ENCODE data around the gene SRF.
A peak's percentile ranks its signal among the peaks of the same experiment; 100 is the strongest.

The SRF gene

DNA sequence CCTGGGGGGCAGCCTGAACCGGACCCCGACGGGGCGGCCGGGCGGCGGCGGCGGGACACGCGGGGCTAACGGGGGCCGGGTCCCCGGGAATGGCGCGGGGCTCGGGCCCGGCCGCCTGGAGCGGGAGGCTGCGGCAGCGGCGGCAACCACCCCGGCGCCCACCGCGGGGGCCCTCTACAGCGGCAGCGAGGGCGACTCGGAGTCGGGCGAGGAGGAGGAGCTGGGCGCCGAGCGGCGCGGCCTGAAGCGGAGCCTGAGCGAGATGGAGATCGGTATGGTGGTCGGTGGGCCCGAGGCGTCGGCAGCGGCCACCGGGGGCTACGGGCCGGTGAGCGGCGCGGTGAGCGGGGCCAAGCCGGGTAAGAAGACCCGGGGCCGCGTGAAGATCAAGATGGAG lies 636 bp downstream of the SRF start:
- H3K27ac ChIP-seq (replicated peaks; ENCODE audit: low read length) = no peak overlapping the region
- peak overlapping the region; percentile 76 for H3K4me2 ChIP-seq (ENCODE audit: insufficient read depth, low read length, poor library complexity, severe bottlenecking)
- peak overlapping the region; percentile 74 for H2AK5ac ChIP-seq (ENCODE audit: low read depth, low read length)
- peak overlapping the region; percentile 94 for H3K9ac ChIP-seq (ENCODE audit: low read depth, low read length, poor library complexity)
- peak overlapping the region; percentile 97 for H3K18ac ChIP-seq (ENCODE audit: low read length)
- peak overlapping the region; percentile 83 for H3K23ac ChIP-seq (ENCODE audit: low read depth, low read length, poor library complexity)
- peak overlapping the region; percentile 78 to 96 for H3K4me3 ChIP-seq (ENCODE audit: low read length in 2 of 2)
- peak overlapping the region; percentile 96 for H2BK5ac ChIP-seq (ENCODE audit: low read length)
- DNase-seq (ENCODE audit: low spot score) = no peak
- no peak overlapping the region for H4K91ac ChIP-seq (ENCODE audit: low read depth, low read length, poor library complexity)
- H2BK120ac ChIP-seq (ENCODE audit: low read depth, low read length) = peak overlapping the region; percentile 32
- no peak overlapping the region for H2BK12ac ChIP-seq (ENCODE audit: low read length)
- no peaks in the 10 kb centered on the region for H3K27me3 ChIP-seq (ENCODE audit: control insufficient read depth in 3 of 3, insufficient read depth in 3 of 3, low read depth in 1 of 3, low read length in 3 of 3)
- peaks cover 17 to 23% of the 10 kb centered on the region in 2 donors for H3K4me1 ChIP-seq (ENCODE audit: control insufficient read depth in 2 of 2, insufficient read depth in 1 of 2, low read depth in 1 of 2, low read length in 2 of 2)
- peaks cover 17 to 26% of the 10 kb centered on the region in 2 donors for H3K36me3 ChIP-seq (replicated peaks in 1 of 2; ENCODE audit: control insufficient read depth in 2 of 2, insufficient read depth in 2 of 2, low read length in 2 of 2)
- peak overlapping the region; percentile 33 for H2BK15ac ChIP-seq (ENCODE audit: low read length)
- peaks cover 0 to 2% of the 10 kb centered on the region in 2 donors for H3K9me3 ChIP-seq (replicated peaks in 1 of 2; ENCODE audit: control insufficient read depth in 2 of 2, insufficient read depth in 1 of 2, low read depth in 1 of 2, low read length in 2 of 2)
- no CpG with 5 or more reads among the region's 57 CpGs for WGBS, 2 donors (ENCODE audit: extremely low coverage in 2 of 2, insufficient read length in 2 of 2, insufficient replicate concordance in 1 of 2)
- H3K4ac ChIP-seq (ENCODE audit: low read length) = no peak overlapping the region
- H4K8ac ChIP-seq (ENCODE audit: low read depth, low read length) = no peak overlapping the region
- H3K79me1 ChIP-seq (ENCODE audit: low read depth, low read length) = peaks cover 18% of the 10 kb centered on the region
- H2AFZ ChIP-seq (ENCODE audit: low read length) = peak overlapping the region; percentile 78
- H3K14ac ChIP-seq (ENCODE audit: low read length) = peak overlapping the region; percentile 78

DNA sequence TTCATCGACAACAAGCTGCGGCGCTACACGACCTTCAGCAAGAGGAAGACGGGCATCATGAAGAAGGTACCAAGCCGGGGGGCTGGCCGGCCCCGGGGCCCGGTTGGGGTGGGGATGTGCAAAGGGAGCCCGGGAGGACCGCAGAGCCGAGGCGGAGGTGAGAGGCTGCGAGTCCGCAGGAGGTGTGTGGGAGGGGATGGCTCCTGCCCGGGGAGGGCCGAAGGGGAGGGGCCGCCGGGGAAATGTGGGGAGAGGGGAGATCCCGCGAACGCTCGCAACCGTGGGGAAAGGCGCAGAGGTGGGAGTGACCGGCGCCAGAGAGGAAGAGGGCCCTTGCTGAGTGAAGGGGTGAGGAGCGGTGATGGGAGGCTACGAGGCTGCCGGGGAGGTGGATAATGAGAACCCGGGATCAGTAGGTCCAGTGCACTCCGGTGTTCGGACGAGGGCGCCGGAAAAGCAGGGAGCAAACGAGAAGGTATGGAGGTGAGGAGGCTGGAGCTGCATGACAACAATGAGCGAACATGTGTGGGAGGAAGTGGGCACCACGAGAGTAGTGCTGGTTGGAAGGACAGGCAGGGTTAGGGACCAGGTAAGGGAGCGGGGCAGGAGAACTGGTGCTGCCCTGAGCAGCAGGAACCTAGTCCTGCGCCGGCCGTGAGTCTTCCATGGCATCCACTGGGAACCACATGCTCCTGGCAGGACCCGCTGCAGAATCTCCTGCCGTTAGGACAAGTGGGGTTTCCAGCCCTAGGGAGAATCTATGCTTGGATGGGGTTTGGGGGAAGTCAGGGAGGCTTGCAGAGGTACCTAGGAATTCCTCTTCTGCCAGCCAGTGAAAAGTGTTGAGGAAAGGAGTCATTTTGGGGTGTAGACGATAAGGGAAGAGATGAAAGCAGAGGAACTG lies 1.3 kb downstream of the SRF start:
- Histone ChIP-seq H3K27me3 (ENCODE audit: control insufficient read depth in 3 of 3, insufficient read depth in 3 of 3, low read depth in 1 of 3, low read length in 3 of 3) (no peaks in the 10 kb centered on the region), H2BK5ac (ENCODE audit: low read length) (peak overlapping the region; percentile 96), H3K4ac (ENCODE audit: low read length) (no peak overlapping the region), H4K91ac (ENCODE audit: low read depth, low read length, poor library complexity) (peak overlapping the region; percentile 27), H2AK5ac (ENCODE audit: low read depth, low read length) (peak overlapping the region; percentile 74), H3K27ac (replicated peaks; ENCODE audit: low read length) (no peak overlapping the region), H3K9ac (ENCODE audit: low read depth, low read length, poor library complexity) (peak overlapping the region; percentile 94), H3K9me3 (replicated peaks in 1 of 2; ENCODE audit: control insufficient read depth in 2 of 2, insufficient read depth in 1 of 2, low read depth in 1 of 2, low read length in 2 of 2) (peaks cover 0 to 2% of the 10 kb centered on the region in 2 donors), H3K23ac (ENCODE audit: low read depth, low read length, poor library complexity) (peak overlapping the region; percentile 83), H2BK12ac (ENCODE audit: low read length) (peak overlapping the region; percentile 68), H3K4me1 (ENCODE audit: control insufficient read depth in 2 of 2, insufficient read depth in 1 of 2, low read depth in 1 of 2, low read length in 2 of 2) (peaks cover 17 to 23% of the 10 kb centered on the region in 2 donors), H3K18ac (ENCODE audit: low read length) (peak overlapping the region; percentile 97), H3K36me3 (replicated peaks in 1 of 2; ENCODE audit: control insufficient read depth in 2 of 2, insufficient read depth in 2 of 2, low read length in 2 of 2) (peaks cover 17 to 31% of the 10 kb centered on the region in 2 donors), H2AFZ (ENCODE audit: low read length) (peak overlapping the region; percentile 78), H4K8ac (ENCODE audit: low read depth, low read length) (no peak overlapping the region), H3K79me1 (ENCODE audit: low read depth, low read length) (peaks cover 18% of the 10 kb centered on the region), H2BK120ac (ENCODE audit: low read depth, low read length) (peak overlapping the region; percentile 32), H3K4me3 (ENCODE audit: low read length in 2 of 2) (peak overlapping the region; percentile 78 to 96), H3K4me2 (ENCODE audit: insufficient read depth, low read length, poor library complexity, severe bottlenecking) (peak overlapping the region; percentile 76), H2BK15ac (ENCODE audit: low read length) (peak overlapping the region; percentile 33), H3K14ac (ENCODE audit: low read length) (peak overlapping the region; percentile 78)
- DNase-seq (ENCODE audit: low spot score) = peak; percentile 35
- WGBS, 2 donors (ENCODE audit: extremely low coverage in 2 of 2, insufficient read length in 2 of 2, insufficient replicate concordance in 1 of 2) = no CpG with 5 or more reads among the region's 46 CpGs

DNA sequence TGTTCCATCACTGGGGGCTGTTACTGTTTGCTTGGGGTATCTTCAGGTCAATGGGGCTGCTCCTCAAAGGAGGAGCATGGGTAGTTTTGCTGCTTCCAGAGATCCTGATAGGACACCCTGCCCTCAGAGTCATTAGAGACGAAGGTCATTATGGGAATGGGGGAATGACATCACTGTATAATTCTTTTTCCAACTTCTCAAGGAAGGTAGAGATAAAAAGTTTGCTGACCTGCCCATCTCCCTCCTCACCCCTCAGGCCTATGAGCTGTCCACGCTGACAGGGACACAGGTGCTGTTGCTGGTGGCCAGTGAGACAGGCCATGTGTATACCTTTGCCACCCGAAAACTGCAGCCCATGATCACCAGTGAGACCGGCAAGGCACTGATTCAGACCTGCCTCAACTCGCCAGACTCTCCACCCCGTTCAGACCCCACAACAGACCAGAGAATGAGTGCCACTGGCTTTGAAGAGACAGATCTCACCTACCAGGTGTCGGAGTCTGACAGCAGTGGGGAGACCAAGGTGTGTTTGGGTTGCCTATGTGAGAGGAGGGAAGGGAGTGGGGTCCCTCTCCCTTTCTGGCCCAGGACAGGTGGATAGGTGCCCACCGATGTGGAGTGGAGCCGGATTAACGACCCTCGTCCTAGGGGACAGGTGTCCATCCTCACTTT lies 2.7 kb downstream of the SRF start:
- H3K14ac ChIP-seq (ENCODE audit: low read length) = no peak overlapping the region
- peak overlapping the region; percentile 88 for H3K18ac ChIP-seq (ENCODE audit: low read length)
- peak overlapping the region; percentile 69 to 78 for H3K4me3 ChIP-seq (ENCODE audit: low read length in 2 of 2)
- H2AFZ ChIP-seq (ENCODE audit: low read length) = no peak overlapping the region
- H3K79me1 ChIP-seq (ENCODE audit: low read depth, low read length) = peaks cover 18% of the 10 kb centered on the region
- H3K4me2 ChIP-seq (ENCODE audit: insufficient read depth, low read length, poor library complexity, severe bottlenecking) = peak overlapping the region; percentile 84
- H2BK15ac ChIP-seq (ENCODE audit: low read length) = peak overlapping the region; percentile 50
- H3K9me3 ChIP-seq (replicated peaks in 1 of 2; ENCODE audit: control insufficient read depth in 2 of 2, insufficient read depth in 1 of 2, low read depth in 1 of 2, low read length in 2 of 2) = peaks cover 0 to 2% of the 10 kb centered on the region in 2 donors
- no peak overlapping the region for H2BK12ac ChIP-seq (ENCODE audit: low read length)
- H4K91ac ChIP-seq (ENCODE audit: low read depth, low read length, poor library complexity) = no peak overlapping the region
- H3K27me3 ChIP-seq (ENCODE audit: control insufficient read depth in 3 of 3, insufficient read depth in 3 of 3, low read depth in 1 of 3, low read length in 3 of 3) = no peaks in the 10 kb centered on the region
- no peak for DNase-seq (ENCODE audit: low spot score)
- peaks cover 15 to 23% of the 10 kb centered on the region in 2 donors for H3K4me1 ChIP-seq (ENCODE audit: control insufficient read depth in 2 of 2, insufficient read depth in 1 of 2, low read depth in 1 of 2, low read length in 2 of 2)
- peak overlapping the region; percentile 12 for H3K23ac ChIP-seq (ENCODE audit: low read depth, low read length, poor library complexity)
- no peak overlapping the region for H4K8ac ChIP-seq (ENCODE audit: low read depth, low read length)
- peaks cover 24 to 45% of the 10 kb centered on the region in 2 donors for H3K36me3 ChIP-seq (replicated peaks in 1 of 2; ENCODE audit: control insufficient read depth in 2 of 2, insufficient read depth in 2 of 2, low read length in 2 of 2)
- peak overlapping the region; percentile 78 for H3K9ac ChIP-seq (ENCODE audit: low read depth, low read length, poor library complexity)
- H2AK5ac ChIP-seq (ENCODE audit: low read depth, low read length) = peak overlapping the region; percentile 24
- peak overlapping the region; percentile 67 for H2BK5ac ChIP-seq (ENCODE audit: low read length)
- no peak overlapping the region for H3K4ac ChIP-seq (ENCODE audit: low read length)
- H3K27ac ChIP-seq (replicated peaks; ENCODE audit: low read length) = peak overlapping the region; percentile 39
- no peak overlapping the region for H2BK120ac ChIP-seq (ENCODE audit: low read depth, low read length)
- WGBS, 2 donors (ENCODE audit: extremely low coverage in 2 of 2, insufficient read length in 2 of 2, insufficient replicate concordance in 1 of 2) = no CpG with 5 or more reads among the region's 11 CpGs
